ENCODE measurements around the gene MYL5.

The MYL5 gene

GRCh38 chr4:686413-687040, 12.2 kb downstream of the MYL5 start:
- no peak for DNase-seq (ENCODE audit: low read depth)
- no peak overlapping the region for H3K4me3 ChIP-seq (ENCODE audit: low read depth, low read length)
- TF ChIP-seq MYC (IDR thresholded peaks at IDR 0.05; ENCODE audit: low read depth, low read length) (no peak), POLR2A (IDR thresholded peaks at IDR 0.05; ENCODE audit: extremely low read depth, insufficient read length) (no peak)

GRCh38 chr4:687048-687970, 13.0 kb downstream of the MYL5 start:
- peak overlapping the region; percentile 39 for H3K4me3 ChIP-seq (ENCODE audit: low read depth, low read length)
- peak; percentile 96 for DNase-seq (ENCODE audit: low read depth)
- TF ChIP-seq, protein P1, sequence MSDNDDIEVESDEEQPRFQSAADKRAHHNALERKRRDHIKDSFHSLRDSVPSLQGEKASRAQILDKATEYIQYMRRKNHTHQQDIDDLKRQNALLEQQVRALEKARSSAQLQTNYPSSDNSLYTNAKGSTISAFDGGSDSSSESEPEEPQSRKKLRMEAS (IDR thresholded peaks at IDR 0.05; ENCODE audit: low read depth, low read length): peak; percentile 57; the same call in 1 of the 2 replicates
- TF ChIP-seq MYC (IDR thresholded peaks at IDR 0.05; ENCODE audit: low read depth, low read length) (peak; percentile 42; the same call in 1 of the 2 replicates), POLR2A (IDR thresholded peaks at IDR 0.05; ENCODE audit: extremely low read depth, insufficient read length) (peak; percentile 69)
- TF ChIP-seq, protein P2, sequence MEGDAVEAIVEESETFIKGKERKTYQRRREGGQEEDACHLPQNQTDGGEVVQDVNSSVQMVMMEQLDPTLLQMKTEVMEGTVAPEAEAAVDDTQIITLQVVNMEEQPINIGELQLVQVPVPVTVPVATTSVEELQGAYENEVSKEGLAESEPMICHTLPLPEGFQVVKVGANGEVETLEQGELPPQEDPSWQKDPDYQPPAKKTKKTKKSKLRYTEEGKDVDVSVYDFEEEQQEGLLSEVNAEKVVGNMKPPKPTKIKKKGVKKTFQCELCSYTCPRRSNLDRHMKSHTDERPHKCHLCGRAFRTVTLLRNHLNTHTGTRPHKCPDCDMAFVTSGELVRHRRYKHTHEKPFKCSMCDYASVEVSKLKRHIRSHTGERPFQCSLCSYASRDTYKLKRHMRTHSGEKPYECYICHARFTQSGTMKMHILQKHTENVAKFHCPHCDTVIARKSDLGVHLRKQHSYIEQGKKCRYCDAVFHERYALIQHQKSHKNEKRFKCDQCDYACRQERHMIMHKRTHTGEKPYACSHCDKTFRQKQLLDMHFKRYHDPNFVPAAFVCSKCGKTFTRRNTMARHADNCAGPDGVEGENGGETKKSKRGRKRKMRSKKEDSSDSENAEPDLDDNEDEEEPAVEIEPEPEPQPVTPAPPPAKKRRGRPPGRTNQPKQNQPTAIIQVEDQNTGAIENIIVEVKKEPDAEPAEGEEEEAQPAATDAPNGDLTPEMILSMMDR (IDR thresholded peaks at IDR 0.05; ENCODE audit: low read depth, low read length): no peak

DNA sequence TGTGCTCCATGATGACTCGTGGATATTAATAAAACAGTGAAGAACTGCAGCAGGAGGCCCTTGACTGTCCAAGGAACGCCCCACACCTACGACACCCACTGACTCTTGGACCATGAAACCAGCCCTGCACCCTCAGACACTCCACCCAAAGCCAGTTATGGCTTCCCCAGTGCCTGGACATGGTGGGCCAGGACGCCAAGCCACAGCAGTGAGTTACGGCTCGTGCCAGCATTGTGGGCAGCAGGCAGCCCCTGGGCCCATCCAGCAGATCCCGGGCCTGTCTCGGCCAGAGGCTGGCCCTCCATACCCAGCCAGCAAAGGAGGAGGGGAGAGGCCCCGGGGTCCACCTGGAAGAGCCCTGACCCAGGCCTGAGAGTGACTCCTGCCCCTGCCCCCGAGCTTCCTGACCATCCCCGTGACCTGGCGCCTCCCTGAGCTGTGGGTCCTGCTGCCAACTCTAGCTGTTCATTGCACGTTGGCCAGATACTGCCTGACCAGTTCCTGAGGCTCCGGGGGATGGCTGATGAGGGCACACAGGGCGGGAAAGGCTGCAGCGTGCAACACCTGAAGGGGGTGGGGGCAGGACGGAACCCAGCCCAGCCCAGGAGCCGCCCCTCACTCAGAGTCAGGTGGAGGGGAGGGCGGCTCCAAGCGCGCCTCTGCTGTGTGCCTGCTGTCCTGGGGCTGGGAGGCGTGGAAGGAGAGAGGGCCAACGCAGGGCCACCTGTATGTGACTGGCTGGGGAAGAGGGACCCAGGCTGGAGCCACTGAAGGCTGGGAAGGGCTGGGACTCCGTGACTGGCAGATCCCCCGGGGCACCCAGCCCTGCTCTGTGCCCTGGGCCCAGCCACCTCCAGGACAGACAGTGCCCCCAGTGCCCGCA, 13.9 kb downstream of the MYL5 start:
- H3K4me3 ChIP-seq (ENCODE audit: low read depth, low read length): no peak overlapping the region

GRCh38 chr4:688854-689681, 14.7 kb downstream of the MYL5 start, which contains the start of gene SLC49A3:
SLC49A3 (minus strand) TSS chr4:689151; CDS start chr4:689127, 24 bp downstream.
- DNase-seq (ENCODE audit: low read depth): no peak
- no peak within 1 kb of the TSS for H3K4me3 ChIP-seq (ENCODE audit: low read depth, low read length)
- TF ChIP-seq, protein P2 (IDR thresholded peaks at IDR 0.05; ENCODE audit: low read depth, low read length): no peak
- TF ChIP-seq POLR2A (IDR thresholded peaks at IDR 0.05; ENCODE audit: extremely low read depth, insufficient read length) (no peak), MYC (IDR thresholded peaks at IDR 0.05; ENCODE audit: low read depth, low read length) (no peak)
- TF ChIP-seq, protein P1 (IDR thresholded peaks at IDR 0.05; ENCODE audit: low read depth, low read length): no peak

More for the DNA sequence above, 13.9 kb downstream of the MYL5 start:
- DNase-seq (ENCODE audit: low read depth): no peak
- TF ChIP-seq, protein P2 (IDR thresholded peaks at IDR 0.05; ENCODE audit: low read depth, low read length): no peak
- TF ChIP-seq POLR2A (IDR thresholded peaks at IDR 0.05; ENCODE audit: extremely low read depth, insufficient read length): no peak
- TF ChIP-seq, protein P1 (IDR thresholded peaks at IDR 0.05; ENCODE audit: low read depth, low read length): no peak
- TF ChIP-seq MYC (IDR thresholded peaks at IDR 0.05; ENCODE audit: low read depth, low read length): no peak

GRCh38 chr4:689723-690122, 15.4 kb downstream of the MYL5 start:
- TF ChIP-seq, protein P1 (IDR thresholded peaks at IDR 0.05; ENCODE audit: low read depth, low read length): no peak
- TF ChIP-seq MYC (IDR thresholded peaks at IDR 0.05; ENCODE audit: low read depth, low read length): no peak
- no peak for TF ChIP-seq POLR2A (IDR thresholded peaks at IDR 0.05; ENCODE audit: extremely low read depth, insufficient read length)
- TF ChIP-seq, protein P2 (IDR thresholded peaks at IDR 0.05; ENCODE audit: low read depth, low read length): no peak
- no peak overlapping the region for H3K4me3 ChIP-seq (ENCODE audit: low read depth, low read length)
- DNase-seq (ENCODE audit: low read depth): no peak
